H9 (cell line): ENCODE data around the gene E2F4. TPM values are rescaled to one million over a fixed set of nuclear protein-coding genes. Genes with fewer than 3 reads are reported as not detected.

ENCODE experiments used
- DNase-seq: peaks from one replicate; pipeline ENCODE4 v3.0.0-alpha.2; 2017
- H2AFZ ChIP-seq: one replicate; pipeline ENCODE4 v1.6.1; 2013; ENCODE audit warnings: mild to moderate bottlenecking, low read length, control low read depth, moderate library complexity
- H2AK5ac ChIP-seq: 2 replicates; pipeline ENCODE4 v1.6.1; 2013; ENCODE audit warnings: low read length, control low read depth, mixed read lengths; ENCODE audit not compliant: insufficient read length
- H2BK120ac ChIP-seq: one replicate; pipeline ENCODE4 v1.6.1; 2013; ENCODE audit warnings: low read depth, mild to moderate bottlenecking, low read length, control low read depth, inconsistent platforms; ENCODE audit not compliant: poor library complexity, severe bottlenecking
- H2BK12ac ChIP-seq: 2 replicates; pipeline ENCODE4 v1.6.1; 2013; ENCODE audit warnings: low read length, control low read depth, mixed read lengths, low read depth; ENCODE audit not compliant: insufficient read length
- H2BK15ac ChIP-seq: 2 replicates; pipeline ENCODE4 v1.6.1; 2013; ENCODE audit warnings: low read depth, low read length, control low read depth
- H2BK20ac ChIP-seq: one replicate; pipeline ENCODE4 v1.6.1; 2013; ENCODE audit warnings: low read depth, mild to moderate bottlenecking, low read length, control low read depth, inconsistent platforms; ENCODE audit not compliant: poor library complexity, severe bottlenecking
- H2BK5ac ChIP-seq: 2 replicates; pipeline ENCODE4 v1.6.1; 2013; ENCODE audit warnings: low read length, control low read depth, mixed read lengths; ENCODE audit not compliant: insufficient read length
- H3K14ac ChIP-seq: 2 replicates; pipeline ENCODE4 v1.6.1; 2013; ENCODE audit warnings: low read length, control low read depth; ENCODE audit not compliant: insufficient read depth
- H3K18ac ChIP-seq: 2 replicates; pipeline ENCODE4 v1.6.1; 2013; ENCODE audit warnings: low read depth, mild to moderate bottlenecking, mixed read lengths, low read length, control low read depth; ENCODE audit not compliant: insufficient read length
- H3K23ac ChIP-seq: 2 replicates; pipeline ENCODE4 v1.6.1; 2013; ENCODE audit warnings: low read length, control low read depth, mixed read lengths, low read depth; ENCODE audit not compliant: insufficient read length
- H3K23me2 ChIP-seq: 2 replicates; pipeline ENCODE4 v1.6.1; 2013; ENCODE audit warnings: low read depth, mild to moderate bottlenecking, mixed read lengths, low read length, control low read depth; ENCODE audit not compliant: insufficient read length, poor library complexity, severe bottlenecking
- H3K27ac ChIP-seq: 2 replicates; pipeline ENCODE4 v1.5.1; 2013; ENCODE audit warnings: low read length, control low read depth, mixed read lengths, low read depth; ENCODE audit not compliant: insufficient read length
- H3K27me3 ChIP-seq: 2 replicates; pipeline ENCODE4 v1.6.1; 2013; ENCODE audit warnings: low read length, control low read depth, inconsistent platforms; ENCODE audit not compliant: insufficient read depth
- H3K4ac ChIP-seq: 2 replicates; pipeline ENCODE4 v1.6.1; 2013; ENCODE audit warnings: low read depth, mild to moderate bottlenecking, control low read depth, inconsistent platforms, low read length, moderate library complexity
- H3K4me1 ChIP-seq: 2 replicates; pipeline ENCODE4 v1.6.1; 2013; ENCODE audit warnings: low read length, control low read depth, inconsistent platforms; ENCODE audit not compliant: insufficient read depth
- H3K4me2 ChIP-seq: 2 replicates; pipeline ENCODE4 v1.6.1; 2013; ENCODE audit warnings: low read length, control low read depth, mixed read lengths; ENCODE audit not compliant: insufficient read length, insufficient read depth
- H3K56ac ChIP-seq: 2 replicates; pipeline ENCODE4 v1.6.1; 2013; ENCODE audit warnings: low read depth, mild to moderate bottlenecking, mixed read lengths, low read length, control low read depth; ENCODE audit not compliant: insufficient read length
- H3K79me1 ChIP-seq: 2 replicates; pipeline ENCODE4 v1.6.1; 2013; ENCODE audit warnings: low read depth, mild to moderate bottlenecking, moderate library complexity, low read length, control low read depth, inconsistent platforms; ENCODE audit not compliant: insufficient read depth, poor library complexity, severe bottlenecking
- H3K79me2 ChIP-seq: 2 replicates; pipeline ENCODE4 v1.6.1; 2013; ENCODE audit warnings: low read length, control low read depth, inconsistent platforms; ENCODE audit not compliant: insufficient read depth
- H3K9ac ChIP-seq: 2 replicates; pipeline ENCODE4 v1.6.1; 2013; ENCODE audit warnings: low read length, control low read depth, mixed read lengths; ENCODE audit not compliant: insufficient read length; ENCODE audit errors: extremely low read depth
- H3K9me3 ChIP-seq: one replicate; pipeline ENCODE4 v1.6.1; 2013; ENCODE audit warnings: low read depth, low read length, inconsistent platforms; ENCODE audit not compliant: control insufficient read depth
- H3T11ph ChIP-seq: one replicate; pipeline ENCODE4 v1.6.1; 2013; ENCODE audit warnings: mild to moderate bottlenecking, low read length, control low read depth, inconsistent platforms
- H4K20me1 ChIP-seq: one replicate; pipeline ENCODE4 v1.6.1; 2013; ENCODE audit not compliant: control insufficient read depth, insufficient read length, insufficient read depth
- H4K5ac ChIP-seq: 2 replicates; pipeline ENCODE4 v1.6.1; 2013; ENCODE audit warnings: low read depth, mild to moderate bottlenecking, mixed read lengths, low read length, control low read depth; ENCODE audit not compliant: insufficient read length
- H4K8ac ChIP-seq: replicated peaks from 2 replicates; pipeline ENCODE4 v1.6.1; 2013; ENCODE audit warnings: low read length, control low read depth, mixed read lengths, low read depth; ENCODE audit not compliant: insufficient read length
- H4K91ac ChIP-seq: 2 replicates; pipeline ENCODE4 v1.6.1; 2013; ENCODE audit warnings: low read depth, mild to moderate bottlenecking, moderate library complexity, mixed read lengths, low read length, control low read depth; ENCODE audit not compliant: insufficient read length
- H3K27ac Mint-ChIP-seq, 3 experiments: 2 replicates in 2 of 3; 3 replicates in 1 of 3; pipeline ENCODE4 v1.8.0; 2020 to 2021; ENCODE audit warnings: mixed read lengths in 3 of 3, mild to moderate bottlenecking in 1 of 3, moderate library complexity in 1 of 3
- H3K27me3 Mint-ChIP-seq: 2 replicates; pipeline ENCODE4 v1.8.0; 2021; ENCODE audit warnings: low read depth, mild to moderate bottlenecking, moderate library complexity, mixed read lengths
- H3K36me3 Mint-ChIP-seq, 3 experiments: 2 replicates in 2 of 3; 3 replicates in 1 of 3; pipeline ENCODE4 v1.8.0; 2020 to 2021; ENCODE audit warnings: low read depth in 3 of 3, mixed read lengths in 3 of 3; ENCODE audit not compliant: insufficient read depth in 1 of 3
- H3K4me1 Mint-ChIP-seq, 2 experiments: 2 replicates each; pipeline ENCODE4 v1.8.0; 2020; ENCODE audit warnings: mixed read lengths in 2 of 2
- H3K4me3 Mint-ChIP-seq, 2 experiments: 2 replicates in 1 of 2; 3 replicates in 1 of 2; pipeline ENCODE4 v1.8.0; 2020 to 2021; ENCODE audit warnings: mild to moderate bottlenecking in 2 of 2, mixed read lengths in 2 of 2, moderate library complexity in 1 of 2
- H3K9me3 Mint-ChIP-seq, 2 experiments: 2 replicates in 1 of 2; 3 replicates in 1 of 2; pipeline ENCODE4 v1.8.0; 2020; ENCODE audit warnings: mild to moderate bottlenecking in 2 of 2, mixed read lengths in 2 of 2, moderate library complexity in 1 of 2
- WGBS: extraction: QIAGEN DNeasy Blood & Tissue Kit; methylation state at CpG from one replicate; pipeline ENCODE4 v1.1.7; 2013; ENCODE audit warnings: missing lambda C conversion rate, low lambda C conversion rate, mixed read lengths; ENCODE audit not compliant: insufficient read length; ENCODE audit errors: extremely low coverage; 5-methylcytosine and 5-hydroxymethylcytosine counted together
- total RNA-seq: library from RNA; stranded (reverse); gene quantifications from 2 replicates; pipeline ENCODE4 v1.2.1, GENCODE V29; 2021
- TF ChIP-seq, protein P1 (sequence below): fragments of 200-600 bp; sonication (generic); conservative IDR thresholded peaks from 3 replicates; pipeline ENCODE4 v1.8.0; 2021; ENCODE audit warnings: antibody characterized with exemption, mild to moderate bottlenecking

Gene E2F4
- total RNA-seq, 1 experiment from 2014 or later: 116 TPM

DNA sequence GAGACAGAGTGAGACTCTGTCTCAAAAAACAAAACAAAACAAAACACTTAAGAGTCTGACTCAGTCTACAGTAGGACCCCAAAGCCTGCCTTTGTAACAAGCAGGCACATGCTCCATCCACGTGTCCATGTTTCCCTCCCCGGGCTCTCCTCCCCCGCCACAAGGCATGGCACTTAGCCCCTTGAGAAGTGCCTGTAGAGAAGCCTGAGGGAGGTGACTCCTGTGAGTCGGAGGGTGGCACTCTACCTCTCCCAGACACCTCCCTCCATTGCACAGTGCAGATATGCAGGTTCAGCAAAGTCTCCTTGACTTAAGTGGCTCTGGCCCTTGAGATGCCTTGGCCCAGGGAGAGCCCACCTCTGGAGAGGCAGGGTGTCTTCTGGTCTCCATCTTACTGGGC is 48.6 kb downstream of the E2F4 start:
- Histone ChIP-seq H3K4me1 (peaks cover 11% of the 10 kb centered on the region; the same call in 1 of the 2 replicates), H2BK5ac (no peak overlapping the region), H2AK5ac (no peak overlapping the region), H4K20me1 (peaks cover 3% of the 10 kb centered on the region), H3K14ac (no peak overlapping the region), H4K91ac (no peak overlapping the region), H2BK15ac (no peak overlapping the region), H3K4me2 (no peak overlapping the region), H2BK20ac (no peak overlapping the region), H3K4ac (no peak overlapping the region; the same call in 1 of the 2 replicates), H3K27ac (no peak overlapping the region), H3T11ph (no peak overlapping the region), H4K8ac (no peak overlapping the region), H2BK12ac (no peak overlapping the region), H3K9ac (no peak overlapping the region), H3K56ac (no peak overlapping the region), H3K18ac (no peak overlapping the region), H3K79me2 (no peaks in the 10 kb centered on the region; the same call in 1 of the 2 replicates), H3K23ac (no peak overlapping the region), H3K79me1 (peaks cover 4% of the 10 kb centered on the region), H3K27me3 (no peaks in the 10 kb centered on the region), H2AFZ (no peak overlapping the region), H4K5ac (no peak overlapping the region), H3K9me3 (no peaks in the 10 kb centered on the region), H2BK120ac (no peak overlapping the region), H3K23me2 (no peaks in the 10 kb centered on the region)
- Mint-ChIP-seq H3K4me1 (peaks cover 28 to 29% of the 10 kb centered on the region in 2 experiments), H3K4me3 (no peak overlapping the region), H3K27me3 (no peaks in the 10 kb centered on the region; the same call in 1 of the 2 replicates), H3K36me3 (peaks cover 13 to 39% (median 27%) of the 10 kb centered on the region in 3 experiments), H3K27ac (peak overlapping the region in 1 of 3 experiments; percentile 68; a peak in 1 of 7 replicates), H3K9me3 (no peaks in the 10 kb centered on the region)
- no peak for DNase-seq
- no CpG with 5 or more reads among the region's 4 CpGs for WGBS
- TF ChIP-seq, protein P1, sequence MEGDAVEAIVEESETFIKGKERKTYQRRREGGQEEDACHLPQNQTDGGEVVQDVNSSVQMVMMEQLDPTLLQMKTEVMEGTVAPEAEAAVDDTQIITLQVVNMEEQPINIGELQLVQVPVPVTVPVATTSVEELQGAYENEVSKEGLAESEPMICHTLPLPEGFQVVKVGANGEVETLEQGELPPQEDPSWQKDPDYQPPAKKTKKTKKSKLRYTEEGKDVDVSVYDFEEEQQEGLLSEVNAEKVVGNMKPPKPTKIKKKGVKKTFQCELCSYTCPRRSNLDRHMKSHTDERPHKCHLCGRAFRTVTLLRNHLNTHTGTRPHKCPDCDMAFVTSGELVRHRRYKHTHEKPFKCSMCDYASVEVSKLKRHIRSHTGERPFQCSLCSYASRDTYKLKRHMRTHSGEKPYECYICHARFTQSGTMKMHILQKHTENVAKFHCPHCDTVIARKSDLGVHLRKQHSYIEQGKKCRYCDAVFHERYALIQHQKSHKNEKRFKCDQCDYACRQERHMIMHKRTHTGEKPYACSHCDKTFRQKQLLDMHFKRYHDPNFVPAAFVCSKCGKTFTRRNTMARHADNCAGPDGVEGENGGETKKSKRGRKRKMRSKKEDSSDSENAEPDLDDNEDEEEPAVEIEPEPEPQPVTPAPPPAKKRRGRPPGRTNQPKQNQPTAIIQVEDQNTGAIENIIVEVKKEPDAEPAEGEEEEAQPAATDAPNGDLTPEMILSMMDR: no peak
